ENCODE data around the gene KHDC1L. TPM values are rescaled to one million over a fixed set of nuclear protein-coding genes. Genes with fewer than 3 reads are reported as not detected.
A peak's percentile ranks its signal among the peaks of the same experiment; 100 is the strongest.
"Not testable (repeated sequence)": the region's sequence is repeated elsewhere in the genome, so short reads cannot be mapped to it uniquely, and the experiment has no call there.

KHDC1L gene
- total RNA-seq, 1 experiment from 2014 or later, result not detected

- DNase-seq (ENCODE audit: low read depth), result no peak
These were observed 18.0 kb downstream of the KHDC1L start for GRCh38 chr6:73207221-73207837.

GRCh38 chr6:73204252-73204651 lies 21.0 kb downstream of the KHDC1L start:
- DNase-seq (ENCODE audit: low read depth), result no peak

- no peak for DNase-seq (ENCODE audit: low read depth)
These were observed 22.2 kb downstream of the KHDC1L start for GRCh38 chr6:73203098-73203497.

DNA sequence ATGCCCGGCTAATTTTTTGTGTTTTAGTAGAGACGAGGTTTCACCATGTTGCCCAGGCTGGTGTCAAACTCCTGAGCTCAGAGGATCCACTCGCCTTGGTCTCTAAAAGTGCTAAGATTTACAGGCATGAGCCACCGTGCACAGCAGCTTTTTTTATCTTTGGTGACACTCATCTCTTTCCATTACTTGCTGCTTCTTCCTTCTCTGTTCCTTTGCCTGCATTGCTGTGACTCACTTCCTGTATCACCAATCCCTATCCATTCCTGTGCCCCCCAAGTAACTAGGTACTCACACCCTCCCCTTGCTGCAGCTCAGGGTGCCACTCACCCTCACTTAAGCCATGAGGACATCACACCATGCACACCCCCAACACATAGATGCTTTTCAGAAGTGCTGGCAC lies 24.6 kb downstream of the KHDC1L start:
- DNase-seq (ENCODE audit: low read depth), result peak; percentile 72

- no peak for DNase-seq (ENCODE audit: low read depth)
These were observed 25.0 kb downstream of the KHDC1L start for GRCh38 chr6:73200247-73200646.

- DNase-seq (ENCODE audit: low read depth), result no peak
These were observed 30.6 kb downstream of the KHDC1L start for GRCh38 chr6:73194744-73195143.

DNA sequence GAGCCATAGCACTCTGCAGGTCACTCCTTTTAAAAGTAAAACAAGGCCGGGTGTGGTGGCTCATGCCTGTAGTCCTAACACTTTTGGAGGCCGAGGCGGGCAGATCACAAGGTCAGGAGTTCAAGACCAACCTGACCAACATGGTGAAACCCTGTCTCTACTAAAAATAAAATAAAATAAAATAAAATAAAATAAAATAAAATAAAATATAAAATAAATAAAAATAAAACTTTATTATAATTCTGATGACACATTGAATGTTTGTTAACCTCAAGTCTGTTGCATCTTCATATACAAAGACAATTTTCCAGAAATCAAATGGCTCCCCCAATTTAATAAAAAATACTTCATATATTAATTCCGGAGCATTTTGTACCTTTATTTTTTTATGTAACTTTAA lies 32.0 kb downstream of the KHDC1L start:
- not testable (repeated sequence) for DNase-seq (ENCODE audit: low read depth)

- DNase-seq (ENCODE audit: low read depth), result no peak
These were observed 43.2 kb downstream of the KHDC1L start for GRCh38 chr6:73182021-73182607.

DNA sequence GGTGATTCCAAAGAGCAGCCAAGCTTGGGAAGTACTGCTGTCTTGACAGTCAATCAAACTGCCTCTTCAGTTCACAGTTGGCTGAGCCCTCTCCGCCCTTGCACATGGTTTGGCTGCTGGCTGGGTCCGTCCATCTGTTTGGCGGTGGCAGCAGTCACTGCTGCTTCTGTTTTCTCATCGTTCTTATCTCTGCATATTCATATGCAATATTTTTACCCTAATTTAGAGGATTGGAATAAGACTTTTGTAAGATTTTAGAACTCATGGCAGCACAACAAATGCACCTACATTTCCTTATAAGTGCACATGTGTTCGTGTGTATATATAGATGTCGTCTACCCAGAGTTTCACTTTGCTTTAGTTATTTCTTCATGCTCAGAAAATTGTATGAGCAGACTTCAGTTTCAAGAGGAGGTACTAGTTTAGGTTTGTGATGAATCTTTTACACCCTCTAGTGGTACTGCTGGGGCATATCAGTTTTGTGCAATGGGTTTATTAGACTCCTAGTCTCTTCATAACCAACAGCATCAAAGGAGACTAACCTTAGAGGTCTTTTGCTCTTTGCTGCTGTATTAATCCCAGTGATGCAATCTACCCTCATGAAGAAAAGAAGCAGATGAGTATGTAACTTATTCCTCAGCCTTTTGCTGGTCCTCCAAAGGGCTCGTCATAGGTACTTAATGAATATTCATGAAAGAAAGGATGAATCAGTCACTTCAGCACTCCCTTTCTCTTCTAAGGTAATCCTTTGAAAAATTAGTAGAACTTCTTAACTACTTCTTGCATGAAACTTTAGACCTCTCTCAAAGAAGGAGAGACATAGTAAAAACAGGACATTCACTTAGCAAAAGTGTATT lies 44.3 kb downstream of the KHDC1L start:
- peak; percentile 77 for DNase-seq (ENCODE audit: low read depth)

DNA sequence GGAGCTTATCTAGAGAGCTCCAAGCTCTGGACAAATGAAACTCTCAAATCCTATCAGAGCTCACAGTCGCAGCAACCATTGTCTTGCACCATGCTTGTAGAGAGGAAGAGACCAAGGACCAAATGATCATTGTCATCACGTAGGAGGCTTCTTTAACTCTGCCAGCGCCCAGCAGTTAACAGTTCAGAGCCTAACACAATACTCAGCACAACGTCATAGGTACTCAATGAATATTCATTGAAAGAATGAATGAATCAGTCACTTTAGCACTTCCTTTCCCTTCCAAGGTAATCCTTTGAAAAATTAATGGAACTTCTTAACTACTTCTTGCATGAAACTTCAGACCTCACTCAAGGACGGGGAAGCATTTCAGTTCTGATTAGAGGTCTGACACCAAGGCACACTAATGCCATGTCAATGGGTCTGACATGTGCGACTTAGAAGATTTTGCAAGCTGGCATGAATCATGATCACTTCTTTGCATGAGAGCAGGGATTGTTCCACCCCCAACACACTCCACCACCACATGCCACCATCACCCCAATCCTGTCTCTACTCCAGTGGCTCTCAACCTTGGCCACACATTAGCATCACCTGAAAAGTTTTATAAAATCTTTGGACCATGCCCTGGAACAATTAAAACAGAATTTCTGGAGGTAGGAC lies 45.1 kb downstream of the KHDC1L start:
- peak; percentile 37 for DNase-seq (ENCODE audit: low read depth)

GRCh38 chr6:73177221-73177944 lies 47.9 kb downstream of the KHDC1L start:
- no peak for DNase-seq (ENCODE audit: low read depth)

DNA sequence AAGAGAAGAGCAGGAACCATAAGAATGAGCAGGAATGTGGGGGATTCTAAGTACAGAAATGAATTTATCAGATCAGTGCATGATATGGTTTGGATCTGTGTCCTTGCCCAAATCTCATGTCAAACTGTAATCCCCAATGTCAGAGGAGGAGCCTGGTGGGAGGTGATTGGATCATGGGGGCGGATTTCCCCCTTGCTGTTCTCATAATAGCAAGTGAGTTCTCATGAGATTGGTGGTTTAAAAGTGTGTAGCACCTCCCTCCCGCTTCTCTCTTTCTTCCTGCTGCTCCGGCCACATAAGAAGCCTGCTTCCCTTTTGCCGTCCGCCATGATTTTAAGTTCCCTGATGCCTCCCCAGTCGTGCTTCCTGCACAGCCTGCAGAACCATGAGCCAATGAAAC lies 49.2 kb downstream of the KHDC1L start:
- no peak for DNase-seq (ENCODE audit: low read depth)

GRCh38 chr6:73174646-73175045 lies 50.6 kb downstream of the KHDC1L start:
- DNase-seq (ENCODE audit: low read depth), result no peak

Other genes with a start within 250 kb of the KHDC1L start
- 2.6 and 4.2 TPM in 2 replicates for gene KHDC1, start 37.7 kb upstream of the KHDC1L start, total RNA-seq (2014; rRNA removed; shearing (Covaris generic))
- gene DPPA5, start 128.8 kb upstream of the KHDC1L start, total RNA-seq (2014; rRNA removed; shearing (Covaris generic)), result not detected in 2 replicates
- not detected in 2 replicates for gene KHDC3L, start 137.2 kb upstream of the KHDC1L start, total RNA-seq (2014; rRNA removed; shearing (Covaris generic))
- gene OOEP, start 144.4 kb upstream of the KHDC1L start, total RNA-seq (2014; rRNA removed; shearing (Covaris generic)), result not detected in 2 replicates
- not detected in 2 replicates for gene DDX43, start 169.3 kb upstream of the KHDC1L start, total RNA-seq (2014; rRNA removed; shearing (Covaris generic))
- 1.4 and 2.3 TPM in 2 replicates for gene CGAS, start 226.8 kb upstream of the KHDC1L start, total RNA-seq (2014; rRNA removed; shearing (Covaris generic))
- 24.9 and 26.3 TPM in 2 replicates for gene MTO1, start 236.2 kb upstream of the KHDC1L start, total RNA-seq (2014; rRNA removed; shearing (Covaris generic))

Data from HT1080 (cell line).